Spinal cord (tissue), 10 donors: Measurements from ENCODE around the gene FASN. TPM values are rescaled to one million over a fixed set of nuclear protein-coding genes. Genes with fewer than 3 reads are reported as not detected.

Source experiments
- DNase-seq, 6 donors: peaks; one replicate each; pipeline versions ENCODE4 v3.0.0 to v3.0.0-alpha.2; 2013 to 2015; ENCODE audit warnings: low spot score in 6 of 6, low read depth in 4 of 6
- H3K27ac ChIP-seq: one replicate; pipeline ENCODE4 v1.5.1; 2013; ENCODE audit warnings: low read depth, low read length, control low read depth
- H3K27me3 ChIP-seq: one replicate; pipeline ENCODE4 v1.6.1; 2013; ENCODE audit warnings: low read length; ENCODE audit not compliant: control insufficient read depth, insufficient read depth
- H3K36me3 ChIP-seq: one replicate; pipeline ENCODE4 v1.6.1; 2013; ENCODE audit warnings: low read length; ENCODE audit not compliant: control insufficient read depth, insufficient read depth
- H3K4me1 ChIP-seq: one replicate; pipeline ENCODE4 v1.6.1; 2013; ENCODE audit warnings: low read length; ENCODE audit not compliant: control insufficient read depth, insufficient read depth
- H3K4me3 ChIP-seq: one replicate; pipeline ENCODE4 v1.5.1; 2013; ENCODE audit warnings: low read depth, low read length, control low read depth
- H3K9me3 ChIP-seq: one replicate; pipeline ENCODE4 v1.6.1; 2013; ENCODE audit warnings: low read length; ENCODE audit not compliant: control insufficient read depth, insufficient read depth
- WGBS: methylation state at CpG from one replicate; pipeline ENCODE4 v1.1.5; 2013; ENCODE audit warnings: missing lambda C conversion rate; ENCODE audit not compliant: insufficient coverage; 5-methylcytosine and 5-hydroxymethylcytosine counted together
- polyA plus RNA-seq, 2 donors: library from polyadenylated mRNA; unstranded; fragments of 120-200 nt; gene quantifications; one replicate each; pipeline ENCODE4 v1.2.1, GENCODE V29; 2013; ENCODE audit not compliant: insufficient read length in 2 of 2
- total RNA-seq, 2 donors: library from RNA; depleted of rRNA in 1 of 2; stranded (reverse); fragments of 120-200 nt in 1 of 2; fragments of >200 nt in 1 of 2; gene quantifications; one replicate each; pipeline versions ENCODE4 v1.2.3 to v1.2.4, GENCODE V29; 2013 to 2014
- donor health status: healthy.

The FASN gene
- total and polyA plus RNA-seq, 4 donors = 57.7 to 184 (median 110) TPM

DNA sequence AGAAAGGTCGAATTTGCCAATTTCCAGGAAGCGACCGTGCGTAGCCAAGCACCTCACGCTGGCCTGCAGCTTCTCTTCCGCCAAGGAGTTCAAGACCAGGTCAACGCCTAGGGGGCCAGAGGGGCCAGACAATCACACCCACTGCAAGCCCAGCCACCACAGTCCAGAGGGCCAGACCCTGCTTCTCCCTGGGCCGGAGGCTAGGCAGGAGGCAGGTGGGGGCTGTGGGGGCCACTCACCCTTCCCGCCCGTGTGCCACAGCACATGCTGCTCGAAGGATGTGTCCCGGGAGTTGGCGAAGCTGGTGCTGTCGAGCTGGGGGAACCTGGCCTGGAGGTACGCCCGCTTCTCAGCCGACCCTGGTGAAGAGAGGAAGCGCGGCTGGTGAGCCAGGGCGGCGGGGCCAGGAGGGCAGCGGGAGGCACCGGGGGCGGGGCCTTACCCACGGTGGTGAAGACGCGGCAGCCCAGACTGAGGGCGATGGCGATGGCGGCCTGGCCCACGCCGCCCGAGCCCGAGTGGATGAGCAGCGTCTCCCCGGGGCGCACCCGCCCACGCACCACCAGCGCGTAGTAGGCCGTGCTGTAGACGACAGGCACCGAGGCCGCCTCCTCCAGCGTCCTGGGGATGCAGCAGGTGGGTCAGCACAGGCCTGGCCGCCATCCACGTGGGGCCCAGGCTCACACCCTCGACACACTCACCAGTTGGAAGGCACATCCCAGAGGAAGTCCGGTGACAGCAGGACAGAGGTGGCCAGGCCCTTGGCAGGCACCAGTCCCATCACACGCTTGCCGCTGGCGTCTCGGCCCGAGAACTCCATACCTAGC lies 14.3 kb downstream of the FASN start:
- WGBS = 92% methylated on average over 54 of the region's 55 CpGs

DNA sequence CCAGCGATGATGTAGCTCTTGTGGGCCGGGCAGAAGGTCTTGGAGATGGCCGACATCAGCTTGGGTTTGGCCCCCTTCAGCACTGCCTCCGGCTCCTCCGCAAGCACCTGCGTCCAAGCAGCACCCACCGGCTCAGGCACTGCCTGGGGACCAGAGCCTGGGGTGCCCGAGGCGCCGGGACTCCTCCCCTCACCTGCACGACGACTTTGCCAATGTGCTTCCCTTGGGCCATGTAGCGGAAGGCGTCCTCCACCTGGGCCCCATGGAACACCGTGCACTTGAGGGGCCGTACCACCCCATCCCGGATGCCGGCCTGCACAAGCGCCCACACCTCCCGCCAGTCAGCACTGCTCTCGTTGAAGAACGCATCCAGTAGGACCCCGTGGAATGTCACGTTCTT lies 15.0 kb downstream of the FASN start:
- H3K27me3 ChIP-seq = no peaks in the 10 kb centered on the region
- H3K27ac ChIP-seq = no peak overlapping the region
- peaks cover 2% of the 10 kb centered on the region for H3K4me1 ChIP-seq
- H3K36me3 ChIP-seq = peaks cover 100% of the 10 kb centered on the region
- WGBS = 97% methylated on average over 24 of the region's 24 CpGs
- no peak overlapping the region for H3K4me3 ChIP-seq
- H3K9me3 ChIP-seq = no peaks in the 10 kb centered on the region
- no peak for DNase-seq

More for the DNA sequence above, 14.3 kb downstream of the FASN start:
- Histone ChIP-seq H3K9me3 (no peaks in the 10 kb centered on the region), H3K4me1 (no peaks in the 10 kb centered on the region), H3K27ac (no peak overlapping the region), H3K27me3 (no peaks in the 10 kb centered on the region), H3K36me3 (peaks cover 100% of the 10 kb centered on the region), H3K4me3 (no peak overlapping the region)
- DNase-seq = no peak

DNA sequence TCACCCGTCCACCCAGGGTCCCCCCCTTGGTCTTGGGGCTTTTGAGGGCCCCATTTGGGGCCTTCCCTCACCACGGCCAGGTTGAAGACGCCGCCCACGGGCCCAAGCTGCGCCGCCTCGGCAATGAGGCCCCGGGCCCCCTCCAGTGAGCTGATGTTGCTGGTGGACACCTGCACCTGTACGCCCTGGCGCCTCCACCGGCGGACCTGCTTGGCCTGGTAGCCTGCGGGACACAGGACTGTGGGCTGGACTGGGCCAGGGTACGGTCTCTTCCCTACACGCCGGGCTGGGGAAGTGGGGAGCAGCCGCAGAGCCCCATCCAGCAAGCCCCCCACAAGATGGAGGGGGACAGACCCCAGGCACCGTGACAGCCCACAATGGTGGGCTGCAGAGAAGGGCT lies 15.6 kb downstream of the FASN start:
- 94% methylated on average over 19 of the region's 19 CpGs for WGBS
- H3K4me3 ChIP-seq = no peak overlapping the region
- H3K27ac ChIP-seq = no peak overlapping the region
- peaks cover 100% of the 10 kb centered on the region for H3K36me3 ChIP-seq
- peaks cover 8% of the 10 kb centered on the region for H3K4me1 ChIP-seq
- no peaks in the 10 kb centered on the region for H3K9me3 ChIP-seq
- no peak for DNase-seq
- H3K27me3 ChIP-seq = no peaks in the 10 kb centered on the region

DNA sequence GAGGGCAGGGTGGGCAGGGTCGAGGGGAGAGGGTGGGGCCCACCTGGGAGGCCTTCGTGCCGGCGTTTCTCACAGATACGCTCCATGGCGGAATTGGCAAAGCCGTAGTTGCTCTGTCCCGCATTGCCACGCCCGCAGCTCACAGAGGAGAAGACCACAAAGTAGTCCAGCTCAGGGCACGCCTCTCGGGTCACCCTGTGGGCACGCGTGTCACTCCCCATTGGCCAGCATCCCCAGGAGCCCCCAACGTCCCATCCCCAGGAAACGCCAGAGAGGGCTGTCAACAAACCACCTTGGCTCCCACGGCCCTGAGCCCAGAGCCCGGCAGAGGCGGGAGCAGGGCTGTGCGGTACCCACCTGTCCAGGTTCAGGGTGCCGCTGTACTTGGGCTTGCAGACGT lies 16.1 kb downstream of the FASN start:
- Histone ChIP-seq H3K9me3 (no peaks in the 10 kb centered on the region), H3K27me3 (no peaks in the 10 kb centered on the region), H3K27ac (no peak overlapping the region), H3K36me3 (peaks cover 100% of the 10 kb centered on the region), H3K4me1 (peaks cover 10% of the 10 kb centered on the region), H3K4me3 (no peak overlapping the region)
- no peak for DNase-seq
- WGBS = 92% methylated on average over 22 of the region's 22 CpGs

DNA sequence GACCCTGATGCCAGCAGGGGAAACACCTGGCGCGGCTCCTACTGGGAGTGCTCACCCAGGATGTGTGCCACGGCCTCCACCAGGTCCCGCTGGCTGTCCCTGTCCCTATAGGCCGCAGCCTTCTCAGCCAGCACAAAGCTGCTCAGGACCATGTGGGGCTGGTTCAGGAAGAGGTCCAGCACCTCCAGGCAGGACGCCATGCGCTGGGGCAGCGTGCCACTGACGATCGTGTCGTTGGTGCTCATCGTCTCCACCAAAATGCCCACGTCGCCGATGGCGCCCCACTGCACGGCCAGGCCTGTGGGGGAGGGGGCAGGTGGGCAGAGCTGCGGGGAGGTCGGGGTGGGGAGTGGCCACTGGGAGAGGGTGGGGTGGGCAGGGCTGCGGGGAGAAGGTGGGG lies 16.5 kb downstream of the FASN start:
- 86% methylated on average over 15 of the region's 20 CpGs for WGBS
- peaks cover 97% of the 10 kb centered on the region for H3K36me3 ChIP-seq

DNA sequence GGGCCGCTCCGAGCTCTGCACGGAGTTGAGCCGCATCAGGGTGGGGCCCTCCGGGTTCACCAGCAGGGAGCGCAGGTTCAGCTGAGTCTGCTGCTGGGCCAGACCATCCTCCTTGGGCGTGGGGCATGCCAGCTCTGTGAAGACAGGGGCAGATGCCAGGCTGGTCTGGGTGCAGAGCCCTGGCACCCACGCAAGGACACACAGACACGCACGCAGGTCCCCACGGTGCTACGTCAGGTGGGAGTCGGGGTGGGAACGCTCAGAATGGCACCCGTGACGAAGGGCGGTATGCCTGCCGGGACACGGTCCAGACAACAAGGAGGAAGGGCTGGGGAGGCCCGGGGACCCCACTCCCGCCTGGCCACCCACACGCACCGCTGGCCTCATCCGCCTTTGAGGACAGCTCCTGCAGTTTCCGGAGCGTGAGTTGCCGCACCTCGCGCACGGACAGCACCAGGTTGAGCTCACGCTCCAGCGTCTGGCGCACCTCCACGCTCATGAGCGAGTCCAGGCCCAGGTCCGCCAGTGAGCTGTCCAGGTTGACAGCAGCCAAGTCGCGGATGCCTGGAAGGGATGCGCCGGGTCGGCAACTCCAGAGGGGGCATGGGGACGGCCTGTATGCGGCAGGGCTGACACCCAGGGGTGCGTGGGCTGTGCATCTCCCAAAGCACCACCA lies 17.1 kb downstream of the FASN start:
- H3K9me3 ChIP-seq = no peaks in the 10 kb centered on the region
- no peak overlapping the region for H3K4me3 ChIP-seq
- H3K27ac ChIP-seq = no peak overlapping the region
- no peak for DNase-seq
- peaks cover 11% of the 10 kb centered on the region for H3K4me1 ChIP-seq
- no peaks in the 10 kb centered on the region for H3K27me3 ChIP-seq
- peaks cover 91% of the 10 kb centered on the region for H3K36me3 ChIP-seq
- WGBS = 96% methylated on average over 44 of the region's 44 CpGs

More for the DNA sequence above, 16.5 kb downstream of the FASN start:
- no peak overlapping the region for H3K27ac ChIP-seq
- DNase-seq = no peak
- no peak overlapping the region for H3K4me3 ChIP-seq
- H3K27me3 ChIP-seq = no peaks in the 10 kb centered on the region
- H3K9me3 ChIP-seq = no peaks in the 10 kb centered on the region
- peaks cover 11% of the 10 kb centered on the region for H3K4me1 ChIP-seq

DNA sequence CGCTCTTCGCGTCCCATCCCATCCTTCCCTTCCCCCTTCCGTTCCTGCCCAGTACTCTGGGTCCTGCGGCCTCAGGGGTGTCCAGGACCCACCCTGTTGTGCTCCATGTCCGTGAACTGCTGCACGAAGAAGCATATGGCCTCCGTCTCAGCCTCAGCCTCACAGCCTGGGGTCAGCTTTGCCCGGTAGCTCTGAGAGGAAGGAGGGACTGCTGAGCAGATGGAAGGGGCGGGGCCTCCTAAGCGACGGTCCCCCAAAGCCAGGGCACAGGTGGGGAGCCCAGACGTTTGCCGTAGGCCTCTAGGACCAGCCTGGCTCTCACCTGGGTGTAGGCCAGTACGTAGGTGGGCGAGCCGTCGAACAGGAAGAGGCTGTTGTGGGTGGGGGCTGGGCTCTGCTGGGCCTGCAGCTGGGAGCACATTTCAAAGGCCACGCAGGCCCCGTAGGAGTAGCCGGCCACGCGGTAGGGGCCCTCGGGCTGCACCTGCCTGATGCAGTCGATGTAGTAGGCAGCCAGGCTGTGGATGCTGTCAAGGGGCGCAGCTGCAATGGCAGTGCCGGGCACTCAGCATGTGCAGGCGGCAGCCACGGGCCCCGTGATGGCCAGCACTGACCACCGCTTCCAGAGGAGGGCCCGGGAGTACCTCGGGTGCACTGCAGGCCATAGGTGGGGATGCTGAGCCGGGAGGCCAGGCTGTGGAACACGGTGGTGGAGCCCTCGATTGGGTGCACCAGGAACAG lies 17.8 kb downstream of the FASN start:
- Histone ChIP-seq H3K4me3 (no peak overlapping the region), H3K36me3 (peaks cover 84% of the 10 kb centered on the region), H3K27ac (no peak overlapping the region), H3K4me1 (peaks cover 11% of the 10 kb centered on the region), H3K27me3 (no peaks in the 10 kb centered on the region), H3K9me3 (no peaks in the 10 kb centered on the region)
- DNase-seq = no peak
- 92% methylated on average over 36 of the region's 36 CpGs for WGBS

DNA sequence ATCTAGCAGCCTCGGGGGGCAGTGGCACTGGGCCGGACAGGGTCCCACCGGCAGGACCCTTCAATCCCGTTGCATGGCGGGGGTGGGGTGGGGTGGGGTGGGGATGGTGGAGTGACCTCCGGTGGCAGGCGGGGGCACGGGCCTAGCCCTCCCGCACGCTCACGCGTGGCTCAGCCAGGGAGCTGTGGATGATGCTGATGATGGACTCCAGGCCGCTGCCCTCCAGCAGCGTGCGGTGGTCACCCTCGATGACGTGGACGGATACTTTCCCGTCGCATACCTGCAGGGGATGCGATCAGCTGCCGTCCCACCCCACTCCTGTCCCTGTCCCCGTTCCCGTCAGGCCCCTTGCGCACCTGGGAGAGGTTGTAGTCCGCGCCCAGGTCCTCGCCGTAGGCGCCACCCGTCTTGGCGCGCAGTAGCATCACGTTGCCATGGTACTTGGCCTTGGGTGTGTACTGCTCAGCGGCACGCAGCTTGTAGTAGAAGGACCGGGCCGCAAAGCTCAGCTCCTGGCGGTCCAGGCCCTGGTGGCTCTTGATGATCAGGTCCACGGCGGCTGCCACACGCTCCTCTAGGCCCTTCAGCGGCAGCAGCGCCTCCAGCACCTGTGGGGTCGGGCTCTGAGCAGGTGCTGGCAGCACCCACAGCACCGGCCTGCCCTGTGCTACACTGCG lies 18.9 kb downstream of the FASN start:
- Histone ChIP-seq H3K27me3 (no peaks in the 10 kb centered on the region), H3K4me1 (peaks cover 11% of the 10 kb centered on the region), H3K36me3 (peaks cover 73% of the 10 kb centered on the region), H3K27ac (no peak overlapping the region), H3K9me3 (no peaks in the 10 kb centered on the region), H3K4me3 (no peak overlapping the region)
- 94% methylated on average over 40 of the region's 47 CpGs for WGBS
- DNase-seq = no peak

DNA sequence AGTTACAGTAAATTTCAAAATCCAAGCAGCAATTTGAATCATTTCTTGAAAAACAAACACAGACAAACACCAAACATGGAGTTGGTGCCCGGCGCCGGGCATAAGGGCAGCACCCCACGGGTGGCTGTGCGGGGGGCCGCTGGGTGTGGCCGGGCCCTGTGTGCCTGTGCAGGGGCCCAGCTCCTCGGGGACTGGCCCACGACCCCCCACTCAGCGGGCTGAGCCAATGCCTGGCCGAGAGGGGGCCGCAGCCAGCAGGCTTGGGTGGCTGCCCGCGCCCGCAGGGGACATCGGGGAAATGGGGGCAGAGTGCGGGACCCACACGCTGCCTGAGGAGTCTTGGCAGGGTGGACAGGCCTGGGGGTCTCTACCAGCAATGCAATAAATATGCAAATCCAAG lies 19.6 kb downstream of the FASN start:
- Histone ChIP-seq H3K4me3 (no peak overlapping the region), H3K9me3 (no peaks in the 10 kb centered on the region), H3K27ac (no peak overlapping the region), H3K36me3 (peaks cover 66% of the 10 kb centered on the region), H3K4me1 (peaks cover 11% of the 10 kb centered on the region), H3K27me3 (no peaks in the 10 kb centered on the region)
- no peak for DNase-seq
- 88% methylated on average over 17 of the region's 18 CpGs for WGBS
